Keratinocyte (primary cell): ENCODE measurements around the gene MGLL. TPM values are rescaled to one million over a fixed set of nuclear protein-coding genes. Genes with fewer than 3 reads are reported as not detected.

Source experiments
- DNase-seq: peaks from one replicate; pipeline ENCODE4 v3.0.0-alpha.2; 2011; ENCODE audit warnings: low read depth, missing footprints, low spot score
- FAIRE-seq: peaks from 2 replicates; lab custom pipeline; 2011; peaks lifted over from hg19 to GRCh38; lab: Jason Lieb, UNC
- H2AFZ ChIP-seq: 2 replicates; pipeline ENCODE4 v1.6.0; 2012; ENCODE audit warnings: low read length, control low read depth, inconsistent platforms; ENCODE audit not compliant: control insufficient read depth
- H3K27ac ChIP-seq: 2 replicates; pipeline ENCODE4 v1.5.1; 2011; ENCODE audit warnings: low read length; ENCODE audit not compliant: control insufficient read depth, insufficient read depth
- H3K27me3 ChIP-seq: 3 replicates; pipeline ENCODE4 v1.6.0; 2011; ENCODE audit warnings: low read length; ENCODE audit not compliant: control insufficient read depth, insufficient read depth; ENCODE audit errors: extremely low read depth
- H3K36me3 ChIP-seq, 2 experiments: 2 replicates in 1 of 2; 3 replicates in 1 of 2; pipeline ENCODE4 v1.5.1; 2011; ENCODE audit warnings: low read length in 2 of 2, mild to moderate bottlenecking in 1 of 2; ENCODE audit not compliant: control insufficient read depth in 2 of 2, insufficient read depth in 2 of 2; ENCODE audit errors: extremely low read depth in 1 of 2
- H3K4me1 ChIP-seq: 3 replicates; pipeline ENCODE4 v1.5.1; 2011; ENCODE audit warnings: low read length; ENCODE audit not compliant: control insufficient read depth, insufficient read depth; ENCODE audit errors: extremely low read depth
- H3K4me2 ChIP-seq: 3 replicates; pipeline ENCODE4 v1.6.0; 2011; ENCODE audit warnings: low read depth, low read length; ENCODE audit not compliant: control insufficient read depth, insufficient read depth; ENCODE audit errors: extremely low read depth
- H3K4me3 ChIP-seq, 3 experiments: fragments of 200-600 bp in 1 of 3; sonication (generic) in 1 of 3; 2 replicates in 2 of 3; 3 replicates in 1 of 3; pipeline ENCODE4 v1.5.1; 2011 to 2016; ENCODE audit warnings: low read length in 3 of 3, mild to moderate bottlenecking in 3 of 3, control low read depth in 2 of 3, inconsistent platforms in 1 of 3, low read depth in 1 of 3, mixed read lengths in 1 of 3, mixed run types in 1 of 3, moderate library complexity in 1 of 3; ENCODE audit not compliant: control insufficient read depth in 2 of 3, insufficient read depth in 2 of 3; ENCODE audit errors: extremely low read depth in 1 of 3
- H3K79me2 ChIP-seq: 2 replicates; pipeline ENCODE4 v1.6.0; 2012; ENCODE audit warnings: low read length; ENCODE audit not compliant: control insufficient read depth, insufficient read depth
- H3K9ac ChIP-seq: 3 replicates; pipeline ENCODE4 v1.6.0; 2011; ENCODE audit warnings: low read length; ENCODE audit not compliant: control insufficient read depth, insufficient read depth; ENCODE audit errors: extremely low read depth
- H3K9me1 ChIP-seq: 3 replicates; pipeline ENCODE4 v1.6.0; 2011; ENCODE audit warnings: low read length; ENCODE audit not compliant: control insufficient read depth, insufficient read depth; ENCODE audit errors: extremely low read depth
- H3K9me3 ChIP-seq: 2 replicates; pipeline ENCODE4 v1.5.1; 2012; ENCODE audit warnings: low read depth, low read length; ENCODE audit not compliant: control insufficient read depth
- H4K20me1 ChIP-seq: 3 replicates; pipeline ENCODE4 v1.6.0; 2011; ENCODE audit warnings: low read length; ENCODE audit not compliant: control insufficient read depth, insufficient read depth; ENCODE audit errors: extremely low read depth
- EZH2 ChIP-seq: IDR thresholded peaks from one replicate; pipeline ENCODE4 v1.6.1; 2012; ENCODE audit warnings: inconsistent platforms, mild to moderate bottlenecking, low read length, moderate library complexity
- dilution Hi-C: fragments of 300-500 bp; cut with MboI; formaldehyde crosslinking; loops from one replicate; pipeline ENCODE4 v1.7.0; 2020; ENCODE audit warnings: low sequenced_read_pairs; ENCODE audit not compliant: extremely low pct_ligation_motif_present
- polyA plus RNA-seq, 5 experiments: library from polyadenylated mRNA; depleted of rRNA in 3 of 5; stranded (reverse) in 3 of 5; stranded (forward) in 1 of 5; unstranded in 1 of 5; fragments of >200 nt; gene quantifications; 1 replicate in 1 of 5; 2 replicates in 3 of 5; 3 replicates in 1 of 5; pipeline versions ENCODE4 v1.2.1 to v1.2.3, GENCODE V29; 2011 to 2012; ENCODE audit warnings: missing spikeins in 2 of 5, low read depth in 1 of 5, low replicate concordance in 1 of 5
- TF ChIP-seq, protein P1 (sequence below), 3 experiments: IDR thresholded peaks in 1 of 3; conservative IDR thresholded peaks in 1 of 3; optimal IDR thresholded peaks in 1 of 3; 2 replicates in 2 of 3; 3 replicates in 1 of 3; pipeline versions ENCODE3 to v1.5.1; 2011; ENCODE audit warnings: low read length in 3 of 3, mild to moderate bottlenecking in 3 of 3, moderate library complexity in 2 of 3, control low read depth in 1 of 3, inconsistent platforms in 1 of 3; ENCODE audit not compliant: insufficient read depth in 2 of 3; ENCODE audit errors: extremely low read depth in 1 of 3

The MGLL gene
- polyA plus RNA-seq, 1 donor (not counting 4 experiments of a cell fraction or from before 2014, with no cell fraction given): 17.8 TPM

DNA sequence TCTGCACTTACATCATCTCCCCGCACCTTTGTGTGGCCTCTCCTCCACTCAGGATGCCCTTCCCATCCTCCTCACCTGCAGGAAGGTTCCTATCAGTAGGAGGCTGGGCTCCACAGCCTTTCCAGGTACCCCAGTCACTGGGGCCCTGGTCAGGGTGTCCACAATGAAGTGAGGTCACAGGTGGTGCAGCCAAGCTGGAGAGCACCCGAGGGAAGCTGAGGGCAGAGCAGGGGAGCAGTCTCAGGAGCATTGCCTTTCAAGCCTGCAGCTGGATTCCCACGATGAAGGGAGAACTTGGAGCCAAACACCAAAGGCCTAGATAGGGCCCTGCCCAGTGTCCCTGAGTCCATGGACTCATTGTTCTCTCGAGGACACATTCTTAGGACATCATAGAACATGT is 23.6 kb downstream of the MGLL start:
- H3K36me3 ChIP-seq: peaks cover 0 to 3% of the 10 kb centered on the region in 2 experiments
- H3K4me3 ChIP-seq: peak overlapping the region in 1 of 3 experiments; percentile 13
- peak overlapping the region; percentile 66 for H3K4me2 ChIP-seq
- DNase-seq: no peak
- H2AFZ ChIP-seq: no peak overlapping the region
- peak overlapping the region; percentile 60 for H3K9ac ChIP-seq
- H3K9me3 ChIP-seq: no peaks in the 10 kb centered on the region
- H3K9me1 ChIP-seq: no peaks in the 10 kb centered on the region
- H3K79me2 ChIP-seq: peaks cover 5% of the 10 kb centered on the region
- H4K20me1 ChIP-seq: no peaks in the 10 kb centered on the region
- no peaks in the 10 kb centered on the region for H3K27me3 ChIP-seq
- H3K4me1 ChIP-seq: peaks cover 40% of the 10 kb centered on the region
- H3K27ac ChIP-seq: peak overlapping the region; percentile 96
- no peak for TF ChIP-seq EZH2
- TF ChIP-seq, protein P1, sequence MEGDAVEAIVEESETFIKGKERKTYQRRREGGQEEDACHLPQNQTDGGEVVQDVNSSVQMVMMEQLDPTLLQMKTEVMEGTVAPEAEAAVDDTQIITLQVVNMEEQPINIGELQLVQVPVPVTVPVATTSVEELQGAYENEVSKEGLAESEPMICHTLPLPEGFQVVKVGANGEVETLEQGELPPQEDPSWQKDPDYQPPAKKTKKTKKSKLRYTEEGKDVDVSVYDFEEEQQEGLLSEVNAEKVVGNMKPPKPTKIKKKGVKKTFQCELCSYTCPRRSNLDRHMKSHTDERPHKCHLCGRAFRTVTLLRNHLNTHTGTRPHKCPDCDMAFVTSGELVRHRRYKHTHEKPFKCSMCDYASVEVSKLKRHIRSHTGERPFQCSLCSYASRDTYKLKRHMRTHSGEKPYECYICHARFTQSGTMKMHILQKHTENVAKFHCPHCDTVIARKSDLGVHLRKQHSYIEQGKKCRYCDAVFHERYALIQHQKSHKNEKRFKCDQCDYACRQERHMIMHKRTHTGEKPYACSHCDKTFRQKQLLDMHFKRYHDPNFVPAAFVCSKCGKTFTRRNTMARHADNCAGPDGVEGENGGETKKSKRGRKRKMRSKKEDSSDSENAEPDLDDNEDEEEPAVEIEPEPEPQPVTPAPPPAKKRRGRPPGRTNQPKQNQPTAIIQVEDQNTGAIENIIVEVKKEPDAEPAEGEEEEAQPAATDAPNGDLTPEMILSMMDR (optimal IDR thresholded peaks at IDR 0.05 in 1 of 3, IDR thresholded peaks at IDR 0.05 in 1 of 3, conservative IDR thresholded peaks at IDR 0.05 in 1 of 3; ENCODE audit: extremely low read depth in 1 of 3, insufficient read depth in 2 of 3, low read length in 3 of 3): no peak
- dilution Hi-C loops: no loop called here
- FAIRE-seq: no peak

DNA sequence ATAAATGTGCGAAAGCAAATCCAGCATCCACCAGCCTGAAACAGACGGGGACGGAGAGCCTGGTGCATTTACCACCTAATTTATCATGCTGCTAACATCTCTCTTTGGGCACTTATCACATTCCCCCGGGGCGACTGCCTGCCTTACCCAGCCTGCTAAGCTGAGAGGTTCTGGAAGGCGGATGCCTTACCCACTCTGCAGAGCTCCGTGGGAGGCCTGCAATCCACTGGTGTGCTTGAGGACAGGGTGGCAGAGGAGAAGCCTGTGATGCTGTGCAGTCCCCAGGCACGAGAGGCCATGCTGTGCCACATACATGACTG is 25.5 kb downstream of the MGLL start:
- no peaks in the 10 kb centered on the region for H3K9me3 ChIP-seq
- H4K20me1 ChIP-seq: no peaks in the 10 kb centered on the region
- FAIRE-seq (no peak), DNase-seq (no peak)
- no peak overlapping the region for H3K4me2 ChIP-seq
- no peak overlapping the region for H3K4me3 ChIP-seq
- H3K27ac ChIP-seq: no peak overlapping the region
- H2AFZ ChIP-seq: no peak overlapping the region
- H3K79me2 ChIP-seq: peaks cover under 1% of the 10 kb centered on the region
- no peaks in the 10 kb centered on the region for H3K9me1 ChIP-seq
- peaks cover 38% of the 10 kb centered on the region for H3K4me1 ChIP-seq
- peaks cover 0 to 3% of the 10 kb centered on the region in 2 experiments for H3K36me3 ChIP-seq
- TF ChIP-seq, protein P1 (optimal IDR thresholded peaks at IDR 0.05 in 1 of 3, IDR thresholded peaks at IDR 0.05 in 1 of 3, conservative IDR thresholded peaks at IDR 0.05 in 1 of 3; ENCODE audit: extremely low read depth in 1 of 3, insufficient read depth in 2 of 3, low read length in 3 of 3): no peak
- no peak for TF ChIP-seq EZH2
- dilution Hi-C loops: no loop called here
- no peaks in the 10 kb centered on the region for H3K27me3 ChIP-seq
- no peak overlapping the region for H3K9ac ChIP-seq
